GM18507 (cell line): ENCODE data around the gene NPY4R.
"Not testable (repeated sequence)": the region's sequence is repeated elsewhere in the genome, so short reads cannot be mapped to it uniquely, and the experiment has no call there.

Experiments
- DNase-seq: peaks from one replicate; pipeline ENCODE4 v3.0.0; 2011; ENCODE audit warnings: low read depth; ENCODE audit not compliant: insufficient read length; ENCODE audit errors: extremely low spot score
- FAIRE-seq: peaks from 2 replicates; lab custom pipeline; 2011; peaks lifted over from hg19 to GRCh38; lab: Jason Lieb, UNC

The NPY4R gene, protein sequence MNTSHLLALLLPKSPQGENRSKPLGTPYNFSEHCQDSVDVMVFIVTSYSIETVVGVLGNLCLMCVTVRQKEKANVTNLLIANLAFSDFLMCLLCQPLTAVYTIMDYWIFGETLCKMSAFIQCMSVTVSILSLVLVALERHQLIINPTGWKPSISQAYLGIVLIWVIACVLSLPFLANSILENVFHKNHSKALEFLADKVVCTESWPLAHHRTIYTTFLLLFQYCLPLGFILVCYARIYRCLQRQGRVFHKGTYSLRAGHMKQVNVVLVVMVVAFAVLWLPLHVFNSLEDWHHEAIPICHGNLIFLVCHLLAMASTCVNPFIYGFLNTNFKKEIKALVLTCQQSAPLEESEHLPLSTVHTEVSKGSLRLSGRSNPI

DNA sequence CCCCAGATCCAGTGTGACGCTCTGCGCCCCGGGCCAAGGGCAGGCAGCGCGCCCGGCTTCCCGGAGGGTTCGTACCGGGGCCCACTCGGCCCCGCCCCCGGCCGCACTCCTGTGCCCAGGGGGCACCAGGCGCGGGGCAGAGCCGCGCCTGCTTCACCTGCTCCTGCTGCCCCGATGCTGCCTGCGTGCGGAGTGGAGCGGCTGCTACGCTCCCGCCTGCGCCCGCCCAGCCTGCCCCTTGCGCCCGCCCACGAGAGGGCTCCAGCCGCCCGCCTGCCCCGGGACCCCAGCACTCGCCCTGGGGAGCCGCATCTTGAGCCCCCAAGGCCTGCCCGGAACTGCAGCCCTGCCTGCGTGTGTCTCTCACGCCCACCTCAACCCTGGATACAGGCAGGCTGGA is at the start of gene NPY4R:
NPY4R (minus strand) TSS at position 194 of the 400 bp plus-strand sequence. CDS start 3,323 bp downstream, outside the sequence.
- DNase-seq, FAIRE-seq: not testable (repeated sequence)

DNA sequence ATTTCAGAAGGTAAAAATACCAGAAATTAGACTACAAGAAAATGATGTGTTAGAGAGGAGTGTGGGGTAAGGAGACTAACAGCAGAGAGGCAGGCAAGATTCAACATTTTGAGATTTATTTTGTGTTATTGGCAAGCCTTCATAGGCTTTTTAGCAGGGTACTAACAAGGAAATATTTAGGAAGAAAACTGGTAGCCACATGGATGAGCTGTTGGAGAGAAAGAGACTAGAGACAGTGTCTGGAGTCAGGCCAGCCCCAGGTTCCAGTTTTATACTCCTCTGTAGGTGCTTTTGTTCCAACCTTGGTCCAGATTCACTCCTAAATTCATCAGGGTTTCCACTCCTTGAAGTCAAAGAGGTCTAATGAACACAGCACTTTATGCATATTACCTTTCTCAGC is 49.6 kb upstream of the NPY4R start:
- no peak for DNase-seq
- FAIRE-seq = no peak

DNA sequence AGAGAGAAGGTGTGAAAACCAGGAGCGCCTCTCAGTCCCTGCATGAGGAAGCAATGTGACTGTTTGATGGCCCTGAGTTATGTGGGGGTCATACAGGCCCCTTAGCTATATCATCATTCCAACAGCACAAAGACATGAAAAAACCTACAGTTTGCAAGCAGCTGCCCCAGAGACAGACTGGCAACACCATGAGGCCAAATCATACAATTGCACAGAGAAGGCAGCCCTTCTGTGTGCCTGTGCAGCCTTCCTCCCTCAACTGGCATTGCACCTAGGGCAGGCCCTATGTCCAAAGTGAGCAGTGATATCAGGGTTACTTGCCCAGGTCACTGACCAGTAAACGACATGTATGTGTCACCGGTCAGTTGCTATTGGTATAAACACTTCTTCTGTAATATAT is 49.1 kb upstream of the NPY4R start:
- DNase-seq (no peak), FAIRE-seq (no peak)

DNA sequence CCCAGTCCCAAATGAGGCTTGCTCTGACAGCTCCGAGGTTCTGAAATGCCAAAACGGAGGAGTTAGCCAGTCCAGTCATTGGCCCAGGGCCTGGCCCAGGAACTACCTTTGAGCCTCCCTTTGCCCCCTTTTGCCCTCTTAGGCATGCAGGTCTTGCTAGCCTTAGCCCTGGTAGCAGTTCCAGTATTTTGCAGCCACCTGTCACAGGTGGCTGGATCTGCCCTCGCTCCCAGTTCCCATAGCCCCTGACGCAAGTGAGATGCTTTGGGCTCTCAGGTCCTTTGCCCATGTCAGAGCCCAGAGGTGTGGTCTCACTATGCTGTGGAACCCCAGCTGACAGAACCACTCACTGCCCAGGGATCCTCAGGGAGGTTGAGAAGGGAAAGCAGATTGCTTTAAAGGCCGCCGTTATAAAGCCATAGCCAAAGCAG is 48.7 kb upstream of the NPY4R start:
- DNase-seq (no peak), FAIRE-seq (no peak)

DNA sequence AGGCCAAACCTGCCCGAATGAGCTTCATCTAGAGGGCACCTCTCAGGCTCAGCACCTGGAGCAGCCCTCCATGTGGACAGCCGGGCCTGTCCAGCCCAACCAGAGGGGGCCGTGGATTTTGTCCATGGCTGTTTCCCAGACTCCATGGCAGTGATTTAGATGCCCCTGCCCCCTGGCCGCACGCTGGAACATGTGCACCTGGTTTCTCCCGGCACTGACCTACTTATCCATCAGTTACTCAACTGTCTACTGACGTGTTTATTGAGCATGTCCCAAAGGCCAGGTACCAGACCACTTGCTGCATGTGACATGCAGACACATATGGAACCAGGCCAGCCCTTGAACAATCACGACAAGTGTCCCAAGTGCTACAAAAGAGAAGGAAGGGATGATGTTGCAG is 47.6 kb upstream of the NPY4R start:
- FAIRE-seq = not testable (repeated sequence)

DNA sequence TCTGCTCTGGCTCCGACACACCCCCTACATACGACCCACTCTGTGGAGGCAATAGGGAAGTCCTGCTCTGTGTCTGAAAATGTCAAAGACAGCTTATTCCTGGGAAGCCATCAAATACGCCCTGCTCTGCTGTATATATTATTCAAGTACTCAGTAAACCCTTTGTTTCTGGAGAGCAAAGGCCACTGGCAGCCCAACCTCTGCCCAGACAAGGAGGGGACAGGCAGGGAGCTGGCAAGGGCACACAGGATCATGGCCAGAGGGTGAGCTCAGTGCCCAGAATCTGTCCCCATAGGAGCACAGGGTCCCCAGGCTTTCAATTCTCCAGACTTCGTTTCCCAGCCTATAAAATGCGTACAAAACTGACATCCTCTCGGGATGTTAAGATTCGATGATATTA is 47.0 kb upstream of the NPY4R start:
- not testable (repeated sequence) for DNase-seq, FAIRE-seq

More for the DNA sequence above, 47.6 kb upstream of the NPY4R start:
- DNase-seq = not testable (repeated sequence)

DNA sequence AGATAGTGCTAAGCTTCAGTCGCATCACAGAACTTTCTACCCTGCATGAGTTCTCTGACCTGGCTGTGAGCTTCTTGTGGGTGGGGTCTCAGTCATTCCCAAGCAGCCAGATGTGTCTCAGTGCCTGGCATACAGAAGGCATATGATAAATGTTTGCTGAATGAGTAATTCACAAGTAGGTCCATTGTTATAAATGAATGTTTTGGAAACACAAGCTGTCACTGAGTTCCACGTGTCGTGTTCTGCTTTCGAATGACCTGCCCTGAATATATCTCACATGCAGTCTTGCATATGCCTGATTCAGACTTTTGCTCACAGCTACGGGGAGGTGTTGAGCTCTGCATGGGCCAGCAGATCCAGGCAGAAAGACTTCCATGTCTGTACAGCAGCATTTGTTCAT is 46.2 kb upstream of the NPY4R start:
- not testable (repeated sequence) for FAIRE-seq, DNase-seq

DNA sequence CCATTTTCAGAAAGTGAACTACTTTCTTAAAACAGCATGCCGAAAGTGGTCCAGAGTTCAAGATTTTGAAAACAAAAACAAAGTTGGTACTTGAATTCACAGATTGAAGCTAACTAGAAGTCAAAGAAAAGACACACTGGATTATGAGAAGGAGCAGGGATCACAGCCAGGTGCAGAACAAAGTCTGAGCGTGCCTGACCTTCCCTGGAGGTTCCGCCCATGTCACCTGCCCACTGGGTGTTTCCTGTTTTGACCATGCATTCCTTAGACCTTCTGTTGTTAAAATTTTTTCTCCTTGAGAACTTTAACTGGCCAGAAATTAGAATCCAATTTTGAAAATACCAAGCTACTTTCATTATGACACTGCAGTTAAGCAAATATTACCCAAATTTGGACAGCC is 34.2 kb upstream of the NPY4R start:
- not testable (repeated sequence) for DNase-seq, FAIRE-seq

DNA sequence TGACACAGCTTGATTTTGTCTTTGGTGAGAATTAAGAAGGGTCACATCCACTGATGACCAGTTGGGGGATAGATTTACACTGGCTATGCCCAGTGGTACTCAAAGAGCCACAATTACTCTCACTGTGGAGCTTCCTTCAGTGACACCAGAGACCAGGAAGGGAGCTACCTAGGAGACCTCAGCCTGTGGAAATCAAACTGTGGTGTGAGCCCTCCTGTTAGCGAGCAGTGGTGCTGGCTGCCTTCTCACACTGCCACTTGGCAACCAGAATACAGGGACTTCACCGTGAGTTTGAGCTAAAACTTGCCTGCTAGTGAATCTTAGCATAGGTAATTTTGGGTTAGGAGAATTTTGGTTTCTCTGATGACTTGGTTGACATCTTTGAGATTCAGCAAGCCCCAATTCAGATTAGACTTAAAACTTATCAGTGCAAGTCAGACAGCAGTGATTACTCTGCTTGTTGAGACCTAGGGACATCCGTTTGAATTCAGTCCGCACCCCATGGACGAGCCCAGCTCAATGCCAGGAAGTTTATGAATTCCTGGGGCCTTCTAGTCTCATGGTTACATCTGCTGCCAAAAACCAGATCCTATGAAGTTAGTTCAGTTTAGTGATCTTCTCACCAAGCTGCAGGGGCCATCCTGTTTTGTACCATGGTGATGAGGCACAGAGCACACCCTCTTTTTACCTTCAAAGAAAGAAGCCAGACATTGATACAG is 33.4 kb upstream of the NPY4R start:
- FAIRE-seq = not testable (repeated sequence)

DNA sequence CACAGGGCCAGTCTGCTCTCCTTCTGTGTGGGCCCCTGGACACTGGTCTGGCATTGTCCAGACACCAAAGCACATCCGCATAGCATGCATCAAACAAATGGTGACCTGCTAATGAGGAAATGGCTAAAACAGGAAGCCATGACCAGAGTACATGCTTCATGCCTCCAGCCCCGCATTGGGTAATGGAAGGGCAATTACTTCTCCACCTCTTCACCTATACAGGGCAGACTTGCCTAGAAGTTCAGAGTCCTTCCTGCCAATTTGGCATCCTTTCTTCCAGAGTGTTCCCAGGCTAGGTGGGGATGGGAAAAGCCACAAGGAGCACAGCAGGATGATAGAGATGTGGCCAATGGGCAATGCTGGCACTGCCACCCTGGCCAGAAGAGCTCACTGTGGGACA is 32.1 kb upstream of the NPY4R start:
- not testable (repeated sequence) for FAIRE-seq, DNase-seq

More for the DNA sequence above, 33.4 kb upstream of the NPY4R start:
- not testable (repeated sequence) for DNase-seq

DNA sequence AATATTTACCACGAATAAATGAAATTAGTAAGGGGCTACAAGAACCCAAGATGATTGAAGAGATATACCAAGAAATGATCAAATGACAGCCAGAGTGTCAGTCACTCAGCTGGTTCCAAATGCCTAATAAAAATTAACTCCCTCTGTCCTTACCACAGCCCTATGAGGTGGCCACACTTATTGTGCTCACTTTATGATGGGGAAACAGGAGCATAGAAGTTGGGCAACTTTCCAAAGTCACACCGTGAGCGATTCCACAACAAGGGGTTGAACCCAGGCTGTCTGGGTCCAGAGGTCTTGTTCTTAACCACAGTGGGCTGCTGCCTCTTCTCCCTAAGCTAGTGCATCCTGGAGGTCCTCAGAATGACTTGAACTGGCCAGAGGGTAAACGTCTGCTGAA is 31.6 kb upstream of the NPY4R start:
- FAIRE-seq, DNase-seq: not testable (repeated sequence)

- not testable (repeated sequence) for DNase-seq, FAIRE-seq
These were observed 25.8 kb upstream of the NPY4R start for GRCh38 chr10:46491364-46492114.

- FAIRE-seq, DNase-seq: not testable (repeated sequence)
These were observed 24.5 kb upstream of the NPY4R start for GRCh38 chr10:46490285-46490684.

DNA sequence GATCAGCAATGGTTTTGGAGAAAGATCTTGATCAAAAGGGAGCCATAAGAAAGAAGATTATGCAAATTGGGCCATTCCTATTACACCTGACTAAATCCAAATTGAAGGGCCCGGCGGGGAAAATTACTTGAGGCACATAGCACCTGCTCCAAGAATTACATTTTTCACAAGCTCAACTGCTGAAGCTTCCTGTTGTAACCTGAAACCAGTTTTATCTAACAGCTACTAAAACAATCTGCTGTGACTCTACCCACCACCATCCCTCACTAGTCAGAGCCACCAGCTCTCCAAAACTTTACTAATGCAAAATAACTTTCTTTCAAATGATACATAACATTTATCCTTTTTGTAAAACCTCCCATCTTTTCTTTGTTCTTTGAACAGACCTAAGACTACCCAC is 20.7 kb upstream of the NPY4R start:
- DNase-seq, FAIRE-seq: not testable (repeated sequence)

DNA sequence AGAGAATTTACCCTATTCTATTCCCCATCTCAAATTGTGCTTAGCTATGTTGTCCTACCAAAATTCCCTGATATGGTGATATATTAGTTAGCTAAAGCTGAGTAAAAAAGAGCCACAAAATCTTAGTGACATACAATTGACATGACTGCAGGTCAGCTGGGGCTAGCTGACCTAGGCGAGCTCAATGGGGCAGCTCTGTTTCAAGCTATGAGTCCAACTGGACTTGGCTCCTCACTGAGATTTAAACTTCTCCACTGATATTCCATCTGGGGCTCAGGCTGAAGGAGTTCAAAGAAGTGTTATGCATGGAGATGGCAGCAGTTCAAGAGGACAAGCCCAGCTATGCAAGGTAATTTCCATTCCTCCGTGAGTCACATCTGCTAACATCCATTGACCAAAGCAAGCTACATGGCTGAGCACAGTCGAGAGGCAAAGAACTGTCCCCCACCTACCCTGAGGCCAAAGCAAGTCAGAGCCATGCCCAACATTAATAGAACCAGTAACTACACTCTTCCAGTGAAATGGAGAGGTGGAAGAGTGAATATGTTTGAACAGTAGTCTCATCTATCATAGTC is 9.1 kb upstream of the NPY4R start:
- DNase-seq, FAIRE-seq: not testable (repeated sequence)

GRCh38 chr10:46473758-46474157 is 8.0 kb upstream of the NPY4R start:
- not testable (repeated sequence) for DNase-seq, FAIRE-seq

DNA sequence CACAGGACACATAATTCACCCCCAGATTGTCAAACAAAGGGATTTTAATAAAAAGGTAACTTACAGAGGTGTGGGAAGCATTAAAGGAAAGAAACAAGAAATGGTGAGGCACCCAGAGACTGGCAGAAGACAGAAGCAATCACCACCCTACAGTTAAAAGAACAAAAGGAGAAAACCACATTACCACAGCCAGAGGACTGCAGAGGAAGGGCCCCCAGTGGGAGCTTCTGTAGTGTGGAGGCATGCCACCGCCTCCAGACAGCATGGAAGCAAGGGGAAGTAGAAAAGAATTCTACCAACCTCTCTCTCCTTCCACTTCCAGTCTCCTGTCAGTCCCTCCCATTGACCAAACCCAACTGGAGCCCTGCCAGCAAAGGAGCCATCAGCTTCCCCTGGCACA is 4.4 kb upstream of the NPY4R start:
- DNase-seq, FAIRE-seq: not testable (repeated sequence)

DNA sequence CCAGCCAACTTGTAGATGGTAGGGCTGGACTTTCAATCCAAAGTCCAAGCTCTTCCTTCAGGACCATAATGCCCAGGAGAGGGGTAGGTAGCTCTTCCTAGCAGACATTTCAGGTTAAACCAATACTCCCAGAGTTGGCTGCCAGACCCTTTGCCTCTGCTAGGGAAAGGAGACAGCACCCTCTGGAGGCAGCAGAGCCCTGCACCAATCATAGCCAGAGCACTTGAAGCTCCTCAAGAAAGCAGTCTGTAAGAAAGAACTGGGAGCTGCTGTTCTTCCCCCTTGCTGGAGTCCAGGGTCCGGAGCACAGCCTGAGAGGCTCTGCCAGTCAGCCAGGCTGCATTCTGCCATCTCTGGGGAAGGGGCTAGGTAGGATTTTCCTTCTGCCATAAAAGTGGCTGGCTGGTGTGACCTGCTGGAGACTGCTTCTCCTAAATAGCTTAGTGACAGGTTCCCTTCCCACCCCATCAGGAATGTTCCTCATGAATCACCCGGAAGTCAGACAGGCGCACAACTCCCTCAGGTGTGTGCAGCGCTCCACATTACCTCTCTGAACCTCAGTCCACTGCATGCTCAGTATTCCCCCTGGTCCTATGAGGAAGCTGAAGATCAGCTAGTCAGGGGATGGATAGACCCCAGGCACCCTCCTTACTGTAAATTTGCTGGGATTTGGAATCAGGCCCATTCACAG is 2.5 kb upstream of the NPY4R start:
- DNase-seq, FAIRE-seq: not testable (repeated sequence)

- DNase-seq, FAIRE-seq: not testable (repeated sequence)
These were observed 2.1 kb downstream of the NPY4R start for GRCh38 chr10:46463608-46464007.
